Right atrium auricular region (tissue), 2 donors: Measurements from ENCODE around the gene CPXM2. TPM values are rescaled to one million over a fixed set of nuclear protein-coding genes. Genes with fewer than 3 reads are reported as not detected.

Experiments
- DNase-seq: peaks from one replicate; pipeline ENCODE4 v3.0.0-alpha.2; 2019; ENCODE audit warnings: low spot score
- H3K27ac ChIP-seq, 2 donors: fragments of 200-600 bp; sonication (generic); 1 replicate in 1 of 2; 2 replicates in 1 of 2; pipeline ENCODE4 v1.5.1; 2016 to 2019
- H3K27me3 ChIP-seq, 2 donors: fragments of 200-600 bp; sonication (generic); one replicate each; pipeline versions ENCODE4 v1.5.1 to v1.6.0; 2017 to 2019
- H3K36me3 ChIP-seq: fragments of 200-600 bp; sonication (generic); one replicate; pipeline ENCODE4 v1.5.1; 2016
- H3K4me1 ChIP-seq, 2 donors: fragments of 200-600 bp; sonication (generic); one replicate each; pipeline versions ENCODE4 v1.5.1 to v1.6.0; 2017 to 2019
- H3K4me3 ChIP-seq, 2 donors: fragments of 200-600 bp; sonication (generic); 1 replicate in 1 of 2; 2 replicates in 1 of 2; pipeline ENCODE4 v1.5.1; 2017 to 2019; ENCODE audit warnings: mild to moderate bottlenecking in 1 of 2, moderate library complexity in 1 of 2
- H3K9me3 ChIP-seq, 2 donors: fragments of 200-600 bp; sonication (generic); one replicate each; pipeline ENCODE4 v1.5.1; 2019
- total RNA-seq, 2 donors: library from RNA; depleted of rRNA; stranded (reverse); fragments of >200 nt; gene quantifications; one replicate each; pipeline ENCODE4 v1.1.0, GENCODE V29; 2016
- TF ChIP-seq, protein P1 (sequence below), 2 donors: fragments of 200-600 bp; sonication (generic); IDR thresholded peaks; one replicate each; pipeline ENCODE4 v1.5.1; 2019; ENCODE audit warnings: antibody characterized with exemption in 2 of 2

Gene CPXM2
- total RNA-seq, 2 donors from 2014 or later, result 8.3 to 8.5 TPM

DNA sequence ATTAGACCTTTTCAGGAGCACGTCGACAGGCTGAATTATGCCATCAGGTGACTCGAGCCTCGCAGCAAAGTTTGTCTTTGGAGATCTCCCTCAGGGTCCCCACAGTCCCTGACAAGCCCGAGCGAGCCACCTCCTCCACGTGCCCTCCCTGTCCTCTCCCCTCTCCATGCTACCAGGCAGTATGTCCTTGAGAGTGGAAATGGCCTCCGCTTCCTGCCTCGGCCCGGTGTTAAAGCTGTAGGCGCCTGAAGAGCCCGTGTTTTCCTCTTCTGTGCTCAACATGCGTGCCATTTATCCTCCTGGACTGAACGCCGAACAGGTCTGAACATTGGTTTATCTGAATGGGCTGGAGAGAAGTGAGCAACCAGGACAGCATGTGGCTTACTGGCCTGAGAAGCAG, 142.9 kb downstream of the CPXM2 start:
- TF ChIP-seq, protein P1, sequence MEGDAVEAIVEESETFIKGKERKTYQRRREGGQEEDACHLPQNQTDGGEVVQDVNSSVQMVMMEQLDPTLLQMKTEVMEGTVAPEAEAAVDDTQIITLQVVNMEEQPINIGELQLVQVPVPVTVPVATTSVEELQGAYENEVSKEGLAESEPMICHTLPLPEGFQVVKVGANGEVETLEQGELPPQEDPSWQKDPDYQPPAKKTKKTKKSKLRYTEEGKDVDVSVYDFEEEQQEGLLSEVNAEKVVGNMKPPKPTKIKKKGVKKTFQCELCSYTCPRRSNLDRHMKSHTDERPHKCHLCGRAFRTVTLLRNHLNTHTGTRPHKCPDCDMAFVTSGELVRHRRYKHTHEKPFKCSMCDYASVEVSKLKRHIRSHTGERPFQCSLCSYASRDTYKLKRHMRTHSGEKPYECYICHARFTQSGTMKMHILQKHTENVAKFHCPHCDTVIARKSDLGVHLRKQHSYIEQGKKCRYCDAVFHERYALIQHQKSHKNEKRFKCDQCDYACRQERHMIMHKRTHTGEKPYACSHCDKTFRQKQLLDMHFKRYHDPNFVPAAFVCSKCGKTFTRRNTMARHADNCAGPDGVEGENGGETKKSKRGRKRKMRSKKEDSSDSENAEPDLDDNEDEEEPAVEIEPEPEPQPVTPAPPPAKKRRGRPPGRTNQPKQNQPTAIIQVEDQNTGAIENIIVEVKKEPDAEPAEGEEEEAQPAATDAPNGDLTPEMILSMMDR (IDR thresholded peaks at IDR 0.05), result no peak
- no peaks in the 10 kb centered on the region for H3K4me1 ChIP-seq
- no peaks in the 10 kb centered on the region for H3K36me3 ChIP-seq
- no peak overlapping the region for H3K4me3 ChIP-seq
- H3K9me3 ChIP-seq, result no peaks in the 10 kb centered on the region
- H3K27ac ChIP-seq, result no peak overlapping the region
- H3K27me3 ChIP-seq, result no peaks in the 10 kb centered on the region
- no peak for DNase-seq

DNA sequence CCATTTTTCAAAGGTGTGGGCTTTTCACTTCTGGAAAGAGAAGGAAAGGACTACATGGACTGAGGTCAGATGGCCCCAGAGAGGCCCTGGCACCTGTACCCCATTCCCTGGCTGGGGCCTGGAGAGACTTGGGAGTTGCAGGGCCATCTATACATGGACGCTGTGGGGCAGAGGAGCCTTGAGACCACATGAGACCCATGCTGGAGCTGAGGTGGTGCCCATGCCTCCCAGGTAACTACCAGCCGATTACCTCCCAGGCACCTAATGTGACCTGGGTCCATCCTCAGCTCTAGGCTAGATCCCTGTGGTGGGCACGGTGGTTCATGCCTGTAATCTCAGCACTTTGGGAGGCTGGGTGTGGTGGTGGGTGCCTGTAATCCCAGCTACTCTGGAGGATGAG, 144.2 kb downstream of the CPXM2 start:
- TF ChIP-seq, protein P1 (IDR thresholded peaks at IDR 0.05), result no peak
- H3K9me3 ChIP-seq, result no peaks in the 10 kb centered on the region
- H3K27me3 ChIP-seq, result no peaks in the 10 kb centered on the region
- H3K4me1 ChIP-seq, result no peaks in the 10 kb centered on the region
- DNase-seq, result no peak
- H3K4me3 ChIP-seq, result no peak overlapping the region
- H3K27ac ChIP-seq, result no peak overlapping the region
- H3K36me3 ChIP-seq, result no peaks in the 10 kb centered on the region

DNA sequence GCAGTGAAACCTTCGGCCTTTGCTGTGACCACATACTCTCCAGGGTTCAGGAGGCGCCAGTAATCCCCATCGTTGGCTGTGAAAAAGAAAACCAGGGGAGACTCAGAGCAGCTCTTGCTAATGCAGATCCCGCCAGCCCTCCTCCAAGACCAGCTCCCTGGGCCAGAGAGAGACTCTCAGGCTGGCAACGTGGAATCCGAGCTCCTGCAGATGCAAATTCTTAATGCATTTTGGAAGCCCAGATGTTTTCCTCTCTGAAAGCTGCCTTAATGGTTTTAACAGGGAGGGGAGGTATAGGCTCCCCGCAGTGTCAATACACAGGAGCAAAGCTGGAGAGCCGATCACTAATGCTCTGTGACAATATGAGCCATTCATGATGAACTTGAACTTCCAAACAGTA, 144.7 kb downstream of the CPXM2 start:
- Histone ChIP-seq H3K4me3 (no peak overlapping the region), H3K4me1 (no peaks in the 10 kb centered on the region), H3K9me3 (no peaks in the 10 kb centered on the region), H3K36me3 (no peaks in the 10 kb centered on the region), H3K27me3 (no peaks in the 10 kb centered on the region), H3K27ac (no peak overlapping the region)
- DNase-seq, result no peak
- TF ChIP-seq, protein P1 (IDR thresholded peaks at IDR 0.05), result no peak

DNA sequence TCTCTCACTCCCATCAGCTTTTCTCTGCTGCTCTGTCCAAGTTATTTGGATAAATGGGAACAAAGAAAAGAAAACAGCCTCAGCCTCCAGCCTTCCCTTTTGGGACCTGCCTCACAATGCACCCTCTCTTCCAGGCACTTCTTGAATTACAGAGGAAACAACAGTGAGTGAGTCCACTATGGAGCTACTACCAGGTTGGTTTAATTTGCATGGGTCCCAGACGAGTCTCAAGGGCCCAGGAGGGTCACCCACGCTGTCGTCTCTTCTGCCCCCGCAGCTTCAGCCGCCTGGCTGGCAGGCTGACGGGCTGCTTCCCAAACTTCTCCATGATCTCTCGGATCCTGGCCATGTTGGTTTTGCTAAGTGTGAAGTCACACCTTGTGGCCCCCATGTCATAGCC, 145.1 kb downstream of the CPXM2 start:
- H3K4me3 ChIP-seq, result no peak overlapping the region
- TF ChIP-seq, protein P1 (IDR thresholded peaks at IDR 0.05), result no peak
- DNase-seq, result no peak
- no peaks in the 10 kb centered on the region for H3K9me3 ChIP-seq
- H3K27me3 ChIP-seq, result no peaks in the 10 kb centered on the region
- no peaks in the 10 kb centered on the region for H3K4me1 ChIP-seq
- H3K36me3 ChIP-seq, result no peaks in the 10 kb centered on the region
- no peak overlapping the region for H3K27ac ChIP-seq

DNA sequence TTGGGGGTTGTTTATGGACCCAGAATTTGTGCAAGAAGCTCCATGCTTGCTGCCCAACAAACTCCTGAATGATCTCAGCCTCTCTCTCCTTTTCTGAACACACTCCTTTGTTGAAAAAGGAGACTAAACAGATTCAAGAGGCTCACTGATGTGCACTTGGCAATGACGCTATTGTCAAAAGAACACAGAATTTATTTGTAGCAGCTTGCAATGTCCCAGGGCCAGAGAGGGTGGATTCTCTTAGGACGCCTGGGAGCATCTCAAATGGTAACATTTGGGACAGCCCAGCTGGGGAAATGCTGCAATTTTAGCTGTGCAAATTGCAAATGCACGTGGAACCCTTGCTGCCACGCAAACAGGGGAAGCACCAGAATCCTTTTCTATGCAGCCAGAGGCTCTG, 145.5 kb downstream of the CPXM2 start:
- no peak overlapping the region for H3K27ac ChIP-seq

DNA sequence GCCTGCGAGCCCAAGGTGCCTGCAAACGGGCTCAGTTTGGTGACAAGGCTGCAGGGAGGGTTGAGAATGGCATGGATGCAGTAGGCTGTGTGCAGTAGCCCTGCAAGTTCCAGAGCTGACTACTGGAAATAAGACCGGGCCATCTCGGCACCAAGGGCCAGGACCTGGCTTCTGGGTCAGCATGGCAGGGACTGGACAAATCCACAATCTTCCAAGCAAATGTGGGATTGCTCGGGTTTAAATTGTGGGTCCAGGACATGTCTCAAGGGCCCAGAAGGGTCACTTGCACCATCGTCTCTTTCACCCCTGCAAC, 147.4 kb downstream of the CPXM2 start:
- Histone ChIP-seq H3K27ac (no peak overlapping the region), H3K27me3 (no peaks in the 10 kb centered on the region)

More for the DNA sequence above, 145.5 kb downstream of the CPXM2 start:
- no peaks in the 10 kb centered on the region for H3K9me3 ChIP-seq
- no peaks in the 10 kb centered on the region for H3K27me3 ChIP-seq
- no peak overlapping the region for H3K4me3 ChIP-seq
- TF ChIP-seq, protein P1 (IDR thresholded peaks at IDR 0.05), result no peak
- no peaks in the 10 kb centered on the region for H3K4me1 ChIP-seq
- no peaks in the 10 kb centered on the region for H3K36me3 ChIP-seq
- DNase-seq, result no peak

More for the DNA sequence above, 147.4 kb downstream of the CPXM2 start:
- no peaks in the 10 kb centered on the region for H3K4me1 ChIP-seq
- no peak overlapping the region for H3K4me3 ChIP-seq
- H3K9me3 ChIP-seq, result no peaks in the 10 kb centered on the region
- no peak for DNase-seq
- TF ChIP-seq, protein P1 (IDR thresholded peaks at IDR 0.05), result no peak
- H3K36me3 ChIP-seq, result no peaks in the 10 kb centered on the region
